ENCODE measurements around the gene ACAA2.

DNA sequence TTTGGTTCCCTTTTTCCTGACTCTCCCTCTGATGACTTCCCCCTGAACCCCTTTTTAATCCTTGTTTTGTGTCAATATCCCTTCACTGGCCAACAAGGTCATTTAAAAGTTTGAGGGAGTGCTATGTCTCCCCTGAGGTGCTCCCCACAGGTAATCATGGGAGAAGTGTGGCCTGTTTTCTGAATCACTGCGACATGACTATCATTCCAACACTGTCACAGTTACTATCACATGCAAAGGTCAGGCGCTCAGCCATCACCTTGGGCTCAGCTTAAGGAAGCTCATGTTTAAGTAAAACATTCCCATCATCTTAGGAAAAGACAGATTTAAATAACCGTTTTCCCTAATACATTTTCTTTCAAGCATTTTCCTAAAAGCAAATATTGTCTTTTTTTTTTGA, 20.9 kb upstream of the ACAA2 start:
- no peak for TF ChIP-seq CTCF (optimal IDR thresholded peaks at IDR 0.05 in 1 of 3, IDR thresholded peaks at IDR 0.05 in 1 of 3, conservative IDR thresholded peaks at IDR 0.05 in 1 of 3; ENCODE audit: extremely low read depth in 1 of 3, insufficient read depth in 2 of 3, low read length in 3 of 3)
- no peak for TF ChIP-seq EZH2 (IDR thresholded peaks at IDR 0.05; ENCODE audit: low read length)

All from keratinocyte (primary cell).